Panc1 (cell line): ENCODE measurements around the gene ORC3.

Source experiments
- CTCF ChIP-seq: fragments of 450-650 bp; IDR thresholded peaks from 2 replicates; pipeline ENCODE4 v1.5.1; 2017; ENCODE audit warnings: mild to moderate bottlenecking
- POLR2AphosphoS5 ChIP-seq: IDR thresholded peaks from 2 replicates; pipeline ENCODE4 v1.6.1; 2012; ENCODE audit warnings: mild to moderate bottlenecking, low read depth, low read length, moderate library complexity
- REST ChIP-seq, 2 experiments: IDR thresholded peaks; 2 replicates each; pipeline ENCODE4 v1.6.1; 2011 to 2012; ENCODE audit warnings: low read depth in 2 of 2, control low read depth in 1 of 2, low read length in 1 of 2, mild to moderate bottlenecking in 1 of 2, moderate library complexity in 1 of 2; ENCODE audit not compliant: insufficient read depth in 1 of 2
- TCF7L2 ChIP-seq: IDR thresholded peaks from 2 replicates; pipeline ENCODE4 v1.6.1; 2011; ENCODE audit warnings: mild to moderate bottlenecking, low read depth, low read length, inconsistent platforms

- no peak for TF ChIP-seq CTCF
- TF ChIP-seq TCF7L2 = no peak
- no peak for TF ChIP-seq REST (IDR thresholded peaks at IDR 0.05; ENCODE audit: insufficient read depth in 1 of 2, low read depth in 2 of 2, low read length in 1 of 2)
- TF ChIP-seq POLR2AphosphoS5 = no peak
Observed at GRCh38 chr6:87572021-87572420, 17.9 kb upstream of the ORC3 start.
